HG03196 (cell line): Measurements from ENCODE around the gene ACSF3.

ENCODE experiments used
- ATAC-seq: cut with Tn5 transposase; IDR thresholded peaks from one replicate; pipeline ENCODE4 v1.9.1; 2021; ENCODE audit not compliant: unreplicated experiment

ACSF3 gene

DNA sequence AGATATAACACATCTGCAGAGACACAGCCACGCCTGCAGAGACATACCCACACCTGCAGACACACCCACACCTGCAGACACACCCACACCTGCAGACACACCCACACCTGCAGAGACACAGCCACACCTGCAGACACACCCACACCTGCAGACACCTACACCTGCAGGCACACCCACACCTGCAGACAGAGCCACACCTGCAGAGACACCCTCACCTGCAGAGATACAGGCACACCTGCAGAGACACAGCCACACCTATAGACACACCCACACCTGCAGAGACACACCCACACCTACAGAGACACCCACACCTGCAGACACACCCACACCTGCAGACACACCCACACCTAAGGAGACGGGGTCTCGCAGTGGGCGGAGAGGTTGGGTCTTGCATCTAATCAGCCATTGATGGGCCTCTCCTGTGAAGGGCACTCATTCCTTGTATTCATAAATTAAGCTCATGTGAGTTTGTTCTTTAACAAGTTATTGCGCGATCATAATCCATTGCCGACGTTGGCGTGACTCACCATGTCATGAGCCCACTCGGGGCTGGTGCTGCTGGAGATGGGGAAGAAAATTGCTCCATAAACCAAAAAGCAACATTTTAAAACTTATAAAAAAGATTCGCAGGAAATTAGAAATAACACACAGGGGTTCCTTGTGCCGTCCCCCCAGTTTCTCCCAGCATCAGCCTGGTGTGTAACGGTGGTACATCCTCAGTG, 49.0 kb downstream of the ACSF3 start:
- ATAC-seq: no peak

DNA sequence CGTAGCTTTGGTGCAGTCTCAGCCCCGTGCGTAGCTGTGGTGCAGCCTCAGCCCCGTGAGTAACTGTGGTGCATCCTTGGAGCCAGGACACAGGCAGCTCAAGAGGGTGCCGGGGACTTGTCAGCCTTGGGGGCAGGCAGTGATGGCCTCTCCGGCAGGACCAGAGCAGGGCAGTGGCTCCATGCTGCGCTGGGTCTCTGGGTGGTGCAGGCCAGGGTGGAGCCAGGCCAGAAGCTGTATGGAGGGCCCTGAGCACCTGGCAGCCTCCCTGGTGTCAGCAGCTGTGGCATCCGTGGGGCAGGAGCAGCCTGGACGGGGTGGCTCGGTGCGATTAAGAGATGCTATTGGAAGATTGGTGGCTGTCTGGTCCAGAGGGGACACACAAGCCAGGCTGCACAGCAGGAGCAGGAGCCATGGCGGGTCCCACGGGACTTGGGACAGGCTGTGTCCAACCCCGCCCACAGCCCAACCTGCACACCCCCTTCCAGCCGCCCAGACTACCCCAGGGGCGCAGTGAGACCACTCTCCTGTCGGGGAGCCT, 49.6 kb downstream of the ACSF3 start:
- no peak for ATAC-seq

DNA sequence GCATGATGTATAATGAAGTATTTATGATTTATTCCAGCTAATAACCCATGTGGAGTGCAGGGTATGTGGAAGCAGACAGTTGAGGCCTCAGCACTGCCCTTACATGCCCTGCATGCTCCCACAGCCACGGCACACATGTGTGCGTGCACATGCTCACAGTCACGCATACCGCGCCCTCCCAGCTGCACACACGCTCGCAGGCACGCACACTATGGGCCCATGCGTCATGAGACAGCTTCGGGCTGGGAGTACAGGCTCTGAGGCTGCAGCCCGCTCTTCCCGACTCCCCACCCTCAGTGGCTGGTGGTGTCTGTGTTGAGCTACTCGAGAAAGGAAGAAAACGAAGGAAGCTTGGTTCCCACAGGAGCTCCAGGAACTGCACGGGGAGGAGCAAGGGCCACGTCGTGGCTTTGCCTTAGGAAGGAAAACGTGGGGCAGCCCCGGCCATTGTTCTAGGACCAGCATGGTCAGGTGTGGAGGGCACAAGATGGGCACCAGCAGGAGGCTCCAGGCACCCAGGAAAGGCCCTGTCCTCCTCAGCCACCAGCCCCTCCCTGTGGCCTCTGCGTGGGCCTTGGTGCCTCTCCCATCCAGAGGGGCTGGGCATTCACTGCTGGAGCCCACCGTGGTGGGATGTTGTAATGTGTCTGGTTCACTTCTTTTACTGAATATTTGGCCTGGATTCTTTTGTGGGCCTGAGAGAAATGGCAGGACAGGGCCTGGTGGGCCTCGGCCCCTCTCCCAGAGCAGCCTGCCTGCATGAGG, 50.4 kb downstream of the ACSF3 start:
- no peak for ATAC-seq

DNA sequence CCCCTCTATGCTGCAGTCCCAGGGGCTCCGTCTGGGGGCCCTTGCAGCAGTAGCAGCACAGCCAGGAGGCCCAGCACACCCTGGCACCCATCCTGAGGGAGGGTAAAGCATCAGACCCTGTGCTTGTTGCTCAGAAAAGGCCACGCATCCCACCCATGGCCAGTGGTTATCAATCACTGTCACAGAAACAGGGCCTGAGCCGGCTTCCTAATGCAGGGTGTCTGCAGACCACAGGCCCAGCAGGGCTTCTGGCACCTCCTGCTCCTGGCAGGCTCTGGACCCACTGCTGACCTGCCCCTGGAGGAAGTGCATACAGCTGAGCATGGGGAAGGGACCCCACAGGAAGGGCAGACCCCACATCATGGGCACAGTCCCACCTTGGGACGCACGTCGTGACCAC, 51.0 kb downstream of the ACSF3 start:
- ATAC-seq: no peak

DNA sequence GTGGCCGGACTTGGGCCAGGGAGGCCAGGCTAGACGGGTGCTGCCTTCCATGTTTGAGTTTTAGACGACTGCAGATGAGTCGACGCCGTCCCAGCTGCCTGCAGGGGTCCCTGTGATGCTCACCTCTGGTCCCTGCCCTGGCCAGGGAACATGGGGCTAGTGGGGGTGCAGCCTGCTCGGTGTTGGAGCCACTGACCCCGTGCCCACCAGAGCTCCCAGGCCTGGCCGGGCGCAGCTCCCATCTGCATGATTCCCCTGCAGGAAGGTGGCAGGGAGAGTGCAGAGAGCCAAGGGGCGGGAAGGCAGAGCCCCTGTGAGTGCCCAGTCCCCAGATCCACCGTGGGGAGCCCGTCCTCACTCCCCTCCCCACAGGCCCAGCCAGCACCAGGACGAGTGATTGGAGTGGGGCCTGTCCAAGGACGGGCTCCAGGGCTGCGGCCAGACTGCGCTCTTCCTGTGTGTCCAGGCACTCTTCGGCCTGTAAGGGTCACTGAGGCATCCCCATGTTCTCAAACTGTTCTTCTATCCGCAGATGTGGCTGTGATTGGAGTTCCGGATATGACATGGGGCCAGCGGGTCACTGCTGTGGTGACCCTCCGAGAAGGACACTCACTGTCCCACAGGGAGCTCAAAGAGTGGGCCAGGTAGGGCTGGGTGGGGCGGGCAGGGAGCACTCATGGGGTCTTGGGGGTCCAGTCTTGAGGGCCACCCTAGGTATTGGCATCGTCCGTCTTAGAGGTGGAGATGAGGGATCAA, 51.9 kb downstream of the ACSF3 start:
- ATAC-seq: no peak

DNA sequence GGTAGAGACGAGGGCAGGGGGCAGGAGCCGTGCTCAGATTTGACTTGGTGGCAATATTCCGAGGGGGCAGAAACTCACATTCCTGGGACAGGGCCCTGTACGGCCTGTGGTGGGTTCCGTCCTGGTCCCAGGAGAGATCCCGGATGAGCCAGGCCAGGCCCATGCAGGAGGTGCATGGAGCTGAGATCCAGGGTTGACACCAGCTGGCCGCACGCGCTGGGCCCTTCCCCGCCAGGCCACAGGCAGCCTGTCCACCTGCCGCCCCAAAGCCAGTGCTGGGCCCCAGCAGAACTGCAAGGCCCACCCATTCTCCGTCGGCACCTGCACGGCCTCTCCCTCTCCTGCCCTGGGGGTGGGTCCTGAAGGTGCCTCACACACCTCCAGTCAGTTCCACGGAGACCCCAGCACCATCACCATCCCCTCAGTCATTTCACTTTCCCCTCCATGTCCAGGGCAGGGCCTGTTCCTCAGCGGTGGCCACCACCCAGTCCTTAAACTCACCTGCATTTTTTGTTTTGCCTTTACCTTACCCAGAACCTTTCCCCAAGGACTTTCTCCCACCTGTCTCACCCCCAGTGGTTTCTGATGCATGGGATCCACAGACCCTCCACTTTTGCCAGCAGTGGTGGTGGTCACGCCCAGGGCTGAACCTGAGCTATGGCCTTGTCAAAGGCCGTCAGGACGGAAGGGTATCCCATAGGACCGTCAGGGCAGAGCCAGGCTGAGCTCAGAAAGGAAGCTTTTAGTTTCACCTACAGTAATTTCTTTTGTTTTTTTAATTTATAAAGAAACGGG, 52.8 kb downstream of the ACSF3 start:
- ATAC-seq: no peak

DNA sequence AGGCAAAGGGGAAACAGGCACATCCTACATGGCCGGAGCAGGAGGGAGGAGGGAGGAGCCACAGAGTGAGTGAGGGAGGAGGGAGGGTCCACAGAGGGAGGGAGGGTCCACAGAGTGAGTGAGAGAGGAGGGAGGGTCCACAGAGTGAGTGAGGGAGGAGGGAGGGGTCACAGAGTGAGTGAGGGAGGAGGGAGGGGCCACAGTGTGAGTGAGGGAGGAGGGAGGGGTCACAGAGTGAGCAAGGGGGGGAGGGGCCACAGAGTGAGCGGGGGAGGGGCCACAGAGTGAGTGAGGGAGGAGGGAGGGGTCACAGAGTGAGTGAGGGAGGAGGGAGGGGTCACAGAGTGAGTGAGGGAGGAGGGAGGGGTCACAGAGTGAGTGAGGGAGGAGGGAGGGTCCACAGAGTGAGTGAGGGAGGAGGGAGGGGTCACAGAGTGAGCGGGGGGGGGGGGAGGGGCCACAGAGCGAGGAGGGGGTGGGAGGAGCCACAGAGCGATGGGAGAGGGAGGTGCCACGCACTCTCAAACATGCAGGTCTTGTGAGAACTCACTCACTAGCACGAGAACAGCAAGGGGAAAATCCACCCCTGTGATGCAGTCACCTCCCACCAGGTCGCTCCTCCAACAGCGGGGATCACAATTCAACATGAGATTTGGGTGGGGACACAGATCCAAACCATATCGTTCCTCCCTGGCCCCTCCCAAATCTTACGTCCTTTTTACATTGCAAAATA, 53.6 kb downstream of the ACSF3 start:
- ATAC-seq: no peak

DNA sequence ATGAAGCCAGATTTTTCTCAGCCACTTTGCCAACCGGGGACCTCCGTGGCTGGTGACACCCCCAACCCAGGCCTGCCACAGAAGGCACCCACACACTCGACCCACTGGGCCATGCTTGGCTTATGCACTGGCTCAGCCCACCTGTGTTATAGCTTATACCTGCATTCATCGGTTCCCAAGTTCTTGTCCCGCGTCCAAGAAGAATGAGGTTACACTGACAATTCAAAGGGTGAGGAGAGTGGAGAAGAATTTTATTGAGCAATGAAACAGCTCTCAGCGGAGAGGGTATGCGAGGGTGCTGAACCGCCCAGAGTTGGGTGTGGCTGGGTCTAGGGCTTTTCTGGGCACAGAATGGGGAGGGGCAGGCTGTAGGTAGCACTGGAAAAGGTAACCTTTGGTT, 55.7 kb downstream of the ACSF3 start:
- ATAC-seq: no peak

DNA sequence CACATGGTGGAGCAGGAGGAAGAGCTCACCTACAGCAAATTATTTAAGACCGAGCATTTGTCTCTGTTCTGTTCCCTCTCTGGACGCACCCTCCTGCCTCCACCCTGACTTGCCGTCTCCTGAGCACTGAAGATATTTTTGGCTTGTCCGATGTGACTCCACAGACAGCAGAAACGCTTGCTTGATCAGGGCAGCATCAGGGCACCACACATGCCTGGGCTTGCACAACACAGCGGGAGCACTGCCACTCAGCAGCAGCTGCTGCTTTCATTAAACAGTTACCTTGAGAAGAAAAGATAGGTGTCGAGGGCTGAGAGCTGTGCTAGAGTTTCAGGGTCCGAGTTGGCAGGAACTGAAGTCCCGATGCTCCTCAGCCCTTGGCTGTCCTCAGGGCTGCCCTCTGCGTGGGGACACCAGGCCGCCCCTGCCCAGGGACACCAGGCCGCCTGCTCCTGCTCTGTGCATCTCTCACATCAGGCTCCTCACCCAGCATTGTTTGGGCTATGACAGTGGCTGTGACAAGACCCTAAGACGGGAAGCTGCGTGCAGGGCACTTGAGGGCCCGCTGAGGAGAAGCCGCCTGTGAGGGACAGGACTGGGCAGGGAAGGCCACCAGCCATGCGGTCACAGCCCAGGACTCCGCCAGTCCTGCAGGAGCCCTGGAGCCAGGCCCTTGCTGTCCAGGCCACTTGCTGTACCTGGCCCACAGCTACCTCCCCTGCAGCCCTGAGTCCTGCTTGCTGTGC, 56.6 kb downstream of the ACSF3 start:
- no peak for ATAC-seq

DNA sequence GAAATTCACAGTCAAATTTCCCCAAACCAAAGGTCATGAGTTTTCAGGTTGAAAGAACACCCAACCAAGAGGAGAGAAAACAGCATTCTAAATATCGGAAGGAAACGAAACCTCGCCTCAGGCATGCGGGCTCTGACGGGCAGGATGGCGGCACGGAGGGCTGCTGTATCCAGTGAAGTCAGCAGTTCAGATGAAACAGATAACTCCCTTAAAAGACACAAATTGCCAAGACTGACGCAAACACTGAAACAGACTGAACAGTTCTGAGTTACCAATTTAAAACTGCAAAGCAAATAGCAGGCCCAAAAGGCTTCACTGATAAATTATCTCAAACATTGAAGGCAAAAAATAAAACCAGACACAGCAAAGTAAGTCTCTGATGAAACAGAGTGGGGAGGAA, 57.3 kb downstream of the ACSF3 start:
- no peak for ATAC-seq

DNA sequence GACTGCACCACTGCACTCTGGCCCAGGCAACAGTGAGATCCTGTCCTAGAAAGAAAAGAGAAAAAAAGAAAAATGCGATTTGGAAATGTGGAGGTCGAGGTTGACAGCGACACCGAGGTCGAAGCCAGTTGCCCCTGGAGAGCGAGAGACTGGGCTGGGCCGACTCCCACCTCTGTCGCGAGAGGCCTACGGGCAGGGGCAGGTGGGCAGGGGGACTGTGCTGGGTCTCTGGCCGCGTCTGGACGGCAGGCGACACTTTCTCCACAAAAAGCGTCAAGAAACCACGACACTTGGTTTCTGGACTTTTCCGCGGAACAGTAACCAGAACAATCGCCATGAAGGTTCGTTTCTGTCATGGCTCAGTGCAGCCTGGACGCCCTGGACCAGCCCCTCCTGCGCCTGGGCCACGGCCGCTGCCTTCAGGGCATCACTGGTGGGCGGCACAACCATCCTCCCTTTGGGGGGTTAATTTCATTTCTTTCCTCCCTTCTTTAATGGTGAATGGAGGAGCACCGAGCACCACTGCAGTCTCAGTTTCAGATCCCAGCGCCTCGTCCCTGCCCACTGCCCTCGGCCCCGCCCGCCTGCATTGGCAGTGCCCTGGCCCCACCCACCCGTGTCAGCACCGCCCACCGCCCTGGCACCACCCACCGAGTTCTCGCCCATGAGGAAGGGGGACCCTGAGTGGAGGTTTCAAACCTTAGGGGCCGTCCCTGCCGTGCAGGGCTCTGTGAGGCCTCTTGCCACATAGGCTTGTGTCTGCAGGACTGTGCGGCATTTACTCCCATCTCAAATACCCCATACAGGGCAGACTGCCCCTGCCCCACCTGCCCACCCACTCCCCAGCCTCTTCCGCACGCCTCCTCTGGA, 59.4 kb downstream of the ACSF3 start:
- no peak for ATAC-seq

DNA sequence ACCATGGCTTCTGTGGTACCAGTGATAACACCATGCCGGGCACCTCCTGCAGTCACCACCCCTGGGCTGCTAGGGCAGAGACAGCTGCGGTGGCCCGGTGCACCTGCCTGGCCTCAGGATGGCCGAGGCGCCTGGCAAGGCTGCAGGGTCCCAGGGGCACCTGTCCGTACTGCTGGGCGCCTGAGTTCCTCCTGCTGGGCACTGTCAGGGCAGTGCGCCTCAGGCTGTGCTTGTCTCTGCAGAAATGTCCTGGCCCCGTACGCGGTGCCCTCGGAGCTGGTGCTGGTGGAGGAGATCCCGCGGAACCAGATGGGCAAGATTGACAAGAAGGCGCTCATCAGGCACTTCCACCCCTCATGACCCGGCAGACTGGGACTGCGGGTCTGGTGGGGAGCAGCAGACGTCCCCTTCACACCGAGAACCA, 60.2 kb downstream of the ACSF3 start:
- no peak for ATAC-seq

DNA sequence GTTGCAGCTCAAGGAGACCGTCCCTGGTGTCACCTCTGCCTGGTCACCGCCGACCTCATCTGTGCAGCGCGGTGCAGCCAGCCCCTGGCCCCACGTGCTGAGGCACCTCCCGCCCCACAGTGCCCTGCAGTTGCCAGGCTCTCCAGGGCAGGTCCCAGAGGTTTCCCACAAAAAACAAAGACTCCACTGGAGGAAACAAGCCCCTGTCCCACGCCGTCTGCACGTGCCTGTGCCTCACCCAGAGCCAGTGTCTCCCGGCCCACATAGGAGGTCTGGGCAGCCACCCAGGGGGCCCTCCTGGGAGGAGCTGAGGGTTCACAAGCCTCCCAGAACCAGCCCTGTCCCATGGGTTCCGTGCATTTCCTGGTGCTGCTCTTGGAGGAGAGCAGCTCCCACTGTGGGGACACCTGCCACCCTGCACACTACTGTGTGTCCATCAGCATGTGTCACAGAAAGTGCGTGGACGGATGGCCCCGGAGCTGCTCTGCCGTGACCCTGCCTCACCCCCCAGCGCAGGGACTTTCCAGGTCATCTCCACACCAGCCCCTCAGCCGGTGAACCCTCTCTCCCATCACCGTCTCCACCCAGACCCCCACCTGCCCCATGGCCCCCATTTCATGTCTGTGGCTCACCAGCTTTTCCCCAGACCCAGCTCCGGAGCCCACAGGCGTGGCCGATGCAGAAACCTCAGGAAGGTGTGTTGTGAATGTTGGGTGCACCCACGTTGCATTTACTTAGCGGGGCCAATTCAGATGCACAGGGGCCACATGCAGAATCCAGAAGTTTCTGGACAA, 60.9 kb downstream of the ACSF3 start:
- no peak for ATAC-seq

DNA sequence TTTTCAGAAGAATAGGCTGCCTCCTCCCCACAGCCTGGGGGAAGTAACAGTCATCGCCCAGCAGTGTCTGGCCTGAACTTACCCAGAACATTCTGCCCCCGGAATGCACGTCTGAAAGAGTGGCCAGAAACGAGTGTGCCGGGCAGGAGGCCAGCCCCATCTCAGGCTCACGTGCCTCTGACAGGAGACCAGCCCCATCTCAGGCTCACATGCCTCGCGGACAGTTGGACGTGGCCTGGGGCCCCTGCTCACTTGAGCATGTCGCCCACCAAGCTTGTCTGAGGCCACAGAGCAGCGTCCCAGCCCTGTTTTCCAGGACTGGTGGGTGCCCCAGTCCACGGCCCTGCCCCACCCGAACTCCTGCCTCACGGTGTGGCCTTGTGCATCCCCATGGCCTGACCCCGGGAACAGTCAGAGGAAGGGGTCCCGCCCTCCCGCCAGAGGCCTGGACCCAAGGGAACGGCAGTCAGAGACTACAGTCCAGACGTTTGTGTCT, 61.6 kb downstream of the ACSF3 start:
- ATAC-seq: no peak

DNA sequence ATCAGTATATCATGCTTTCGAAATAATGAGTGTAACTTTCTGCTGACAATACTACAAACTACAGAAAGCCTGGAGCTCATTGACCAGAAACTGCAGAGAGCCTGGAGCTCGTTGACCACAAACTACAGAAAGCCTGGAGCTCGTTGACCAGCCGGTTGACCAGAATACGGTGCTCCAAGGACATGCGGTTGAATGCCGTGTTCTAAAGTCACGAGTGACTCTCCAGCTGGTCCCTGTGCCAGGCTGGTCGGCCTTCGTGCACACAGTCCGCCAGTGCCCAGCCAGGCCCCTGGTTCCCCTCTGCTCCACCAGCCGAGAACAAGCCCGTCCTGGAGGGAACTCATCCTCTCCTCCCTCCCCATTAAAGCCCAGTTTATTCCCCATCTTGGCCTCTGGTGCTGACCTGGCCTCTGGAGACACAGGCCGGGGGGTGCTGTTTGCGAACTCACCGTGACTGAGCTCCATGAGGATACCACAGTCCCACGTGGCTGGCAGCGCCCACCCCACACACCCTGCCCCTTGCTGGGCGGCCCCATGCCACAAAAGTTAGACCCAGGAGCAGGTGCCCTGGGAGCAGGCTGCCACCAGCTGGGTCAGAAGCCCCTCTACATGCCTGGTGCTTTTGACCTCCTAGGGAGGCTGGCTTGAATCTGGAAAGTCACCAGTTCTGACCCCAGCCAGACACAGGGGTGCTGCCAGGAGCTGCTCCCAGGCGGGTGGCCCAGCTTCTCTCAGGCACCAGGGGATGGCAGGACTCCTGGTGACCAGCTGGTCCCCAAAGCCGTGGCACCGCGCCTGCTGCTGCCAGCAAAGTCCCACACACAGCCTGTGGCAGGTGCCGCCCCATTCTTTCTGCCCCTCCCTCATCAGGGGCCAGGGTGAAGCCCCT, 62.4 kb downstream of the ACSF3 start:
- ATAC-seq: no peak
